ENCODE results near the gene GFAP. TPM values are rescaled to one million over a fixed set of nuclear protein-coding genes. Genes with fewer than 3 reads are reported as not detected.

Gene GFAP
- total and polyA plus RNA-seq, 2 experiments from 2014 or later: 0.10 TPM; not detected in 1

GRCh38 chr17:44878627-44879221, 36.6 kb downstream of the GFAP start:
- no peaks in the 10 kb centered on the region for H3K9me2 ChIP-seq (replicated peaks; ENCODE audit: insufficient read depth)
- no peak overlapping the region for H3K4me2 ChIP-seq
- TF ChIP-seq EZH2phosphoT487 (IDR thresholded peaks at IDR 0.05; ENCODE audit: low read depth, severe bottlenecking, unreplicated experiment) (no peak), EZH2 (IDR thresholded peaks at IDR 0.05; ENCODE audit: borderline replicate concordance) (no peak), CTCF (IDR thresholded peaks at IDR 0.05; ENCODE audit: poor library complexity) (peak; percentile 63)
- no peak overlapping the region for H3K27ac ChIP-seq
- WGBS (ENCODE audit: low lambda C conversion rate, missing lambda C conversion rate): 65% methylated on average over 6 of the region's 6 CpGs
- no peaks in the 10 kb centered on the region for H3K4me1 ChIP-seq (ENCODE audit: insufficient read depth)
- no peak overlapping the region for H3K4me3 ChIP-seq
- peak; percentile 55 for DNase-seq (ENCODE audit: low spot score)
- H3K36me3 ChIP-seq (replicated peaks; ENCODE audit: insufficient read depth, low read depth): no peaks in the 10 kb centered on the region
- H3K27me3 ChIP-seq: no peaks in the 10 kb centered on the region
- no peaks in the 10 kb centered on the region for H3K79me2 ChIP-seq
- H3K9me3 ChIP-seq (ENCODE audit: low read depth): no peaks in the 10 kb centered on the region
- H2AFZ ChIP-seq: no peak overlapping the region
- H4K20me1 ChIP-seq (ENCODE audit: insufficient read depth, poor library complexity, severe bottlenecking): no peaks in the 10 kb centered on the region

- Histone ChIP-seq H4K20me1 (ENCODE audit: insufficient read depth, poor library complexity, severe bottlenecking) (no peaks in the 10 kb centered on the region), H3K79me2 (no peaks in the 10 kb centered on the region), H3K27ac (no peak overlapping the region), H3K4me1 (ENCODE audit: insufficient read depth) (no peaks in the 10 kb centered on the region), H3K36me3 (replicated peaks; ENCODE audit: insufficient read depth, low read depth) (no peaks in the 10 kb centered on the region), H3K9me2 (replicated peaks; ENCODE audit: insufficient read depth) (no peaks in the 10 kb centered on the region), H3K4me3 (no peak overlapping the region), H3K4me2 (no peak overlapping the region), H3K9me3 (ENCODE audit: low read depth) (no peaks in the 10 kb centered on the region), H2AFZ (no peak overlapping the region), H3K27me3 (no peaks in the 10 kb centered on the region)
- TF ChIP-seq CTCF (IDR thresholded peaks at IDR 0.05; ENCODE audit: poor library complexity) (no peak), EZH2 (IDR thresholded peaks at IDR 0.05; ENCODE audit: borderline replicate concordance) (no peak), EZH2phosphoT487 (IDR thresholded peaks at IDR 0.05; ENCODE audit: low read depth, severe bottlenecking, unreplicated experiment) (no peak)
- WGBS (ENCODE audit: low lambda C conversion rate, missing lambda C conversion rate): 93% methylated on average over 5 of the region's 5 CpGs
- no peak for DNase-seq (ENCODE audit: low spot score)
Measured at GRCh38 chr17:44877121-44877520, 38.2 kb downstream of the GFAP start.

- no peaks in the 10 kb centered on the region for H3K36me3 ChIP-seq (replicated peaks; ENCODE audit: insufficient read depth, low read depth)
Measured at GRCh38 chr17:44875761-44876160, 39.5 kb downstream of the GFAP start.

More at GRCh38 chr17:44875761-44876160, 39.5 kb downstream of the GFAP start:
- no peaks in the 10 kb centered on the region for H3K4me1 ChIP-seq (ENCODE audit: insufficient read depth)
- H4K20me1 ChIP-seq (ENCODE audit: insufficient read depth, poor library complexity, severe bottlenecking): no peaks in the 10 kb centered on the region
- no peak overlapping the region for H3K4me2 ChIP-seq
- no peak overlapping the region for H2AFZ ChIP-seq
- H3K27ac ChIP-seq: no peak overlapping the region
- no peaks in the 10 kb centered on the region for H3K9me3 ChIP-seq (ENCODE audit: low read depth)
- H3K79me2 ChIP-seq: no peaks in the 10 kb centered on the region
- TF ChIP-seq EZH2phosphoT487 (IDR thresholded peaks at IDR 0.05; ENCODE audit: low read depth, severe bottlenecking, unreplicated experiment) (no peak), CTCF (IDR thresholded peaks at IDR 0.05; ENCODE audit: poor library complexity) (no peak), EZH2 (IDR thresholded peaks at IDR 0.05; ENCODE audit: borderline replicate concordance) (no peak)
- H3K4me3 ChIP-seq: no peak overlapping the region
- DNase-seq (ENCODE audit: low spot score): no peak
- 96% methylated on average over 6 of the region's 6 CpGs for WGBS (ENCODE audit: low lambda C conversion rate, missing lambda C conversion rate)
- H3K27me3 ChIP-seq: no peaks in the 10 kb centered on the region
- no peaks in the 10 kb centered on the region for H3K9me2 ChIP-seq (replicated peaks; ENCODE audit: insufficient read depth)
